GM21423 (cell line): ENCODE results near the gene RAPGEF1.
"Not testable (repeated sequence)": the region's sequence is repeated elsewhere in the genome, so short reads cannot be mapped to it uniquely, and the experiment has no call there.

Experiments
- ATAC-seq: cut with Tn5 transposase; IDR thresholded peaks from one replicate; pipeline ENCODE4 v1.9.1; 2021; ENCODE audit warnings: mild to moderate bottlenecking, moderate library complexity; ENCODE audit not compliant: unreplicated experiment

Gene RAPGEF1

GRCh38 chr9:131692612-131693562 is 47.0 kb downstream of the RAPGEF1 start:
- no peak for ATAC-seq

GRCh38 chr9:131691969-131692611 is 47.8 kb downstream of the RAPGEF1 start:
- no peak for ATAC-seq

GRCh38 chr9:131690941-131691573 is 48.8 kb downstream of the RAPGEF1 start:
- no peak for ATAC-seq

GRCh38 chr9:131690462-131690861 is 49.4 kb downstream of the RAPGEF1 start:
- ATAC-seq: no peak

- no peak for ATAC-seq
These were observed 51.5 kb downstream of the RAPGEF1 start for GRCh38 chr9:131688377-131688776.

GRCh38 chr9:131685753-131686706 is 53.8 kb downstream of the RAPGEF1 start:
- no peak for ATAC-seq

GRCh38 chr9:131683094-131683493 is 56.8 kb downstream of the RAPGEF1 start:
- ATAC-seq: not testable (repeated sequence)

- no peak for ATAC-seq
These were observed 57.6 kb downstream of the RAPGEF1 start for GRCh38 chr9:131682261-131682660.

GRCh38 chr9:131681826-131682225 is 58.0 kb downstream of the RAPGEF1 start:
- ATAC-seq: not testable (repeated sequence)

GRCh38 chr9:131681108-131681507 is 58.8 kb downstream of the RAPGEF1 start:
- ATAC-seq: not testable (repeated sequence)

GRCh38 chr9:131679261-131680020 is 60.4 kb downstream of the RAPGEF1 start:
- no peak for ATAC-seq

GRCh38 chr9:131678499-131679111 is 61.3 kb downstream of the RAPGEF1 start:
- peak; percentile 67 for ATAC-seq

- peak; percentile 39 for ATAC-seq
These were observed 62.3 kb downstream of the RAPGEF1 start for GRCh38 chr9:131677444-131678180.

GRCh38 chr9:131677049-131677443 is 62.8 kb downstream of the RAPGEF1 start:
- ATAC-seq: no peak

- no peak for ATAC-seq
These were observed 63.4 kb downstream of the RAPGEF1 start for GRCh38 chr9:131676431-131676972.

GRCh38 chr9:131675437-131676022 is 64.3 kb downstream of the RAPGEF1 start:
- no peak for ATAC-seq

- no peak for ATAC-seq
These were observed 65.2 kb downstream of the RAPGEF1 start for GRCh38 chr9:131674425-131675421.
